CD4-positive, CD25-positive, alpha-beta regulatory T cell (primary cell): ENCODE results near the gene NPTXR. TPM values are rescaled to one million over a fixed set of nuclear protein-coding genes. Genes with fewer than 3 reads are reported as not detected.

Source experiments
- ATAC-seq, 2 donors: fragments of 150-1000 bp; cut with Tn5 transposase; one replicate each; pipeline ENCODE4 v1.10.0; 2021; ENCODE audit warnings: low read depth in 2 of 2, moderate number of reproducible peaks in 2 of 2, moderate library complexity in 1 of 2
- DNase-seq, 3 donors: peaks; one replicate each; pipeline versions ENCODE4 v3.0.0 to v3.0.0-alpha.2; 2012 to 2022; ENCODE audit warnings: mixed read lengths in 1 of 3
- H3K27ac ChIP-seq: one replicate; pipeline ENCODE4 v1.7.0; 2013; ENCODE audit warnings: mild to moderate bottlenecking, low read length; ENCODE audit not compliant: insufficient read depth, poor library complexity, severe bottlenecking
- H3K27me3 ChIP-seq: one replicate; pipeline ENCODE4 v1.7.0; 2013; ENCODE audit warnings: low read length; ENCODE audit not compliant: control insufficient read depth, insufficient read depth
- H3K36me3 ChIP-seq: one replicate; pipeline ENCODE4 v1.7.0; 2013; ENCODE audit warnings: mild to moderate bottlenecking, low read length, moderate library complexity; ENCODE audit not compliant: control insufficient read depth, insufficient read depth
- H3K4me1 ChIP-seq: 2 replicates; pipeline ENCODE4 v1.7.0; 2013; ENCODE audit warnings: mild to moderate bottlenecking, low read length; ENCODE audit not compliant: insufficient read depth, control insufficient read depth, poor library complexity, severe bottlenecking
- H3K4me3 ChIP-seq: one replicate; pipeline ENCODE4 v1.7.0; 2013; ENCODE audit warnings: low read depth, mild to moderate bottlenecking, low read length, moderate library complexity
- H3K9me3 ChIP-seq, 2 experiments: 1 replicate in 1 of 2; 2 replicates in 1 of 2; pipeline ENCODE4 v1.7.0; 2013; ENCODE audit warnings: low read length in 2 of 2, mild to moderate bottlenecking in 1 of 2, moderate library complexity in 1 of 2; ENCODE audit not compliant: control insufficient read depth in 2 of 2
- H3K27ac Mint-ChIP-seq, 3 donors: one replicate each; pipeline ENCODE4 v1.8.0; 2020 to 2022; ENCODE audit warnings: mild to moderate bottlenecking in 3 of 3, mixed read lengths in 3 of 3, moderate library complexity in 2 of 3
- H3K27me3 Mint-ChIP-seq: one replicate; pipeline ENCODE4 v1.8.0; 2022; ENCODE audit warnings: mild to moderate bottlenecking, mixed read lengths
- H3K36me3 Mint-ChIP-seq: one replicate; pipeline ENCODE4 v1.8.0; 2020; ENCODE audit warnings: mixed read lengths
- H3K4me1 Mint-ChIP-seq, 4 donors: one replicate each; pipeline ENCODE4 v1.8.0; 2020 to 2022; ENCODE audit warnings: mixed read lengths in 4 of 4, mild to moderate bottlenecking in 1 of 4
- H3K4me3 Mint-ChIP-seq, 4 donors: one replicate each; pipeline ENCODE4 v1.8.0; 2020 to 2022; ENCODE audit warnings: mild to moderate bottlenecking in 4 of 4, mixed read lengths in 4 of 4, moderate library complexity in 3 of 4
- H3K9me3 Mint-ChIP-seq, 7 donors: one replicate each; pipeline ENCODE4 v1.8.0; 2020 to 2022; ENCODE audit warnings: mixed read lengths in 7 of 7, mild to moderate bottlenecking in 3 of 7, moderate library complexity in 2 of 7
- polyA plus RNA-seq, 4 donors: library from polyadenylated mRNA; unstranded; fragments of 300-500 nt; fragmentation: Illumina TruSeq; gene quantifications; one replicate each; pipeline ENCODE4 v1.2.3, GENCODE V29; 2021
- total RNA-seq: library from RNA; stranded (reverse); gene quantifications from one replicate; pipeline ENCODE4 v1.2.3, GENCODE V29; 2022

Gene NPTXR
- total RNA-seq (1.3 TPM), polyA plus RNA-seq (under 1 TPM in 3 of 4 donors, not detected in 1; 0.32 to 0.65 (median 0.35) TPM)

- Histone ChIP-seq H3K27me3 (peaks cover 12% of the 10 kb centered on the region), H3K9me3 (no peaks in the 10 kb centered on the region), H3K27ac (no peak within 1 kb of the TSS), H3K36me3 (no peaks in the 10 kb centered on the region), H3K4me3 (peak within 1 kb of the TSS; percentile 50), H3K4me1 (peaks cover 13% of the 10 kb centered on the region)
- H3K4me1 Mint-ChIP-seq = peaks cover 0 to 35% (median 5%) of the 10 kb centered on the region in 4 donors
- peak; percentile 35 to 36 for ATAC-seq
- peak within 1 kb of the TSS; percentile 57 to 85 (median 80) for H3K4me3 Mint-ChIP-seq
- H3K27ac Mint-ChIP-seq = peak within 1 kb of the TSS in 2 of 3 donors; percentile 71 to 78
- H3K27me3 Mint-ChIP-seq = peaks cover 47% of the 10 kb centered on the region
- DNase-seq = peak; percentile 12 to 37 (median 16)
- H3K36me3 Mint-ChIP-seq = peaks cover 7% of the 10 kb centered on the region
- H3K9me3 Mint-ChIP-seq = peaks cover 0 to 4% (median 0%) of the 10 kb centered on the region in 7 donors
Measured at GRCh38 chr22:38843657-38844314, at the start of gene NPTXR. TSS of gene NPTXR (minus strand) at chr22:38844028.

- H3K36me3 Mint-ChIP-seq = no peaks in the 10 kb centered on the region
- no peaks in the 10 kb centered on the region for H3K4me1 ChIP-seq
- H3K36me3 ChIP-seq = no peaks in the 10 kb centered on the region
- H3K27me3 Mint-ChIP-seq = peaks cover 57% of the 10 kb centered on the region
- ATAC-seq (no peak), DNase-seq (no peak)
- H3K27ac ChIP-seq = no peak overlapping the region
- H3K4me1 Mint-ChIP-seq = no peaks in the 10 kb centered on the region
- no peak overlapping the region for H3K4me3 ChIP-seq
- H3K9me3 Mint-ChIP-seq = no peaks in the 10 kb centered on the region
- H3K27me3 ChIP-seq = peaks cover 8% of the 10 kb centered on the region
- H3K9me3 ChIP-seq = peaks cover 0 to 2% of the 10 kb centered on the region in 2 experiments
- no peak overlapping the region for H3K27ac Mint-ChIP-seq
- H3K4me3 Mint-ChIP-seq = no peak overlapping the region
Measured at GRCh38 chr22:38891256-38891655, 47.4 kb upstream of the NPTXR start.

GRCh38 chr22:38890377-38890776 lies 46.5 kb upstream of the NPTXR start:
- DNase-seq (no peak), ATAC-seq (no peak)
- H3K36me3 ChIP-seq = no peaks in the 10 kb centered on the region
- H3K27me3 Mint-ChIP-seq = peaks cover 52% of the 10 kb centered on the region
- no peak overlapping the region for H3K4me3 Mint-ChIP-seq
- H3K9me3 ChIP-seq = peaks cover 0 to 2% of the 10 kb centered on the region in 2 experiments
- H3K36me3 Mint-ChIP-seq = no peaks in the 10 kb centered on the region
- peaks cover 8% of the 10 kb centered on the region for H3K27me3 ChIP-seq
- H3K4me1 ChIP-seq = no peaks in the 10 kb centered on the region
- no peaks in the 10 kb centered on the region for H3K9me3 Mint-ChIP-seq
- no peak overlapping the region for H3K27ac ChIP-seq
- no peak overlapping the region for H3K27ac Mint-ChIP-seq
- H3K4me1 Mint-ChIP-seq = no peaks in the 10 kb centered on the region
- no peak overlapping the region for H3K4me3 ChIP-seq

GRCh38 chr22:38886333-38886732 lies 42.5 kb upstream of the NPTXR start:
- H3K4me1 ChIP-seq = no peaks in the 10 kb centered on the region
- H3K27me3 ChIP-seq = peaks cover 4% of the 10 kb centered on the region
- H3K27me3 Mint-ChIP-seq = peaks cover 24% of the 10 kb centered on the region
- no peaks in the 10 kb centered on the region for H3K36me3 Mint-ChIP-seq
- no peak for DNase-seq
- ATAC-seq = no peak
- H3K4me3 ChIP-seq = no peak overlapping the region
- no peaks in the 10 kb centered on the region for H3K36me3 ChIP-seq
- H3K9me3 ChIP-seq = peaks cover 0 to 2% of the 10 kb centered on the region in 2 experiments
- no peak overlapping the region for H3K27ac ChIP-seq
- H3K9me3 Mint-ChIP-seq = no peaks in the 10 kb centered on the region
- H3K27ac Mint-ChIP-seq = no peak overlapping the region
- no peak overlapping the region for H3K4me3 Mint-ChIP-seq
- peaks cover 0 to 26% (median 9%) of the 10 kb centered on the region in 4 donors for H3K4me1 Mint-ChIP-seq

- Histone ChIP-seq H3K27ac (no peak overlapping the region), H3K27me3 (no peaks in the 10 kb centered on the region), H3K9me3 (no peaks in the 10 kb centered on the region), H3K4me1 (no peaks in the 10 kb centered on the region), H3K4me3 (no peak overlapping the region), H3K36me3 (no peaks in the 10 kb centered on the region)
- H3K36me3 Mint-ChIP-seq = no peaks in the 10 kb centered on the region
- peak overlapping the region; percentile 66 to 82 (median 74) for H3K27ac Mint-ChIP-seq
- peaks cover 29% of the 10 kb centered on the region for H3K27me3 Mint-ChIP-seq
- DNase-seq = no peak
- peaks cover 0 to 1% (median 0%) of the 10 kb centered on the region in 7 donors for H3K9me3 Mint-ChIP-seq
- H3K4me3 Mint-ChIP-seq = peak overlapping the region in 3 of 4 donors; percentile 8 to 76 (median 21)
- ATAC-seq = no peak
- peaks cover 0 to 28% (median 9%) of the 10 kb centered on the region in 4 donors for H3K4me1 Mint-ChIP-seq
Measured at GRCh38 chr22:38882972-38883622, 39.3 kb upstream of the NPTXR start.

GRCh38 chr22:38881997-38882879 lies 38.4 kb upstream of the NPTXR start:
- H3K27ac ChIP-seq = no peak overlapping the region
- Mint-ChIP-seq H3K4me1 (peaks cover 0 to 28% (median 9%) of the 10 kb centered on the region in 4 donors), H3K27ac (peak overlapping the region; percentile 66 to 95 (median 82)), H3K27me3 (peaks cover 26% of the 10 kb centered on the region), H3K9me3 (peaks cover 0 to 1% (median 0%) of the 10 kb centered on the region in 7 donors), H3K4me3 (peak overlapping the region in 2 of 4 donors; percentile 13 to 26), H3K36me3 (no peaks in the 10 kb centered on the region)
- H3K4me1 ChIP-seq = no peaks in the 10 kb centered on the region
- no peaks in the 10 kb centered on the region for H3K27me3 ChIP-seq
- H3K4me3 ChIP-seq = no peak overlapping the region
- DNase-seq (no peak), ATAC-seq (no peak)
- H3K36me3 ChIP-seq = no peaks in the 10 kb centered on the region
- no peaks in the 10 kb centered on the region for H3K9me3 ChIP-seq

GRCh38 chr22:38881464-38881871 lies 37.6 kb upstream of the NPTXR start:
- Mint-ChIP-seq H3K4me1 (peaks cover 0 to 28% (median 9%) of the 10 kb centered on the region in 4 donors), H3K9me3 (peaks cover 0 to 1% (median 0%) of the 10 kb centered on the region in 7 donors), H3K4me3 (peak overlapping the region in 1 of 4 donors; percentile 50), H3K36me3 (no peaks in the 10 kb centered on the region), H3K27ac (peak overlapping the region in 1 of 3 donors; percentile 66), H3K27me3 (peaks cover 18% of the 10 kb centered on the region)
- Histone ChIP-seq H3K36me3 (no peaks in the 10 kb centered on the region), H3K4me3 (no peak overlapping the region), H3K27ac (no peak overlapping the region), H3K9me3 (no peaks in the 10 kb centered on the region), H3K27me3 (no peaks in the 10 kb centered on the region), H3K4me1 (no peaks in the 10 kb centered on the region)
- no peak for ATAC-seq
- no peak for DNase-seq
